Lower lobe of right lung (tissue), 2 donors: ENCODE data around the gene EXD3. TPM values are rescaled to one million over a fixed set of nuclear protein-coding genes. Genes with fewer than 3 reads are reported as not detected.

ENCODE experiments used
- ATAC-seq, 2 donors: fragments of 200-7000 bp; cut with Tn5 transposase; one replicate each; pipeline ENCODE4 v1.9.1; 2020 to 2022; ENCODE audit warnings: mild to moderate bottlenecking in 2 of 2, moderate library complexity in 2 of 2
- DNase-seq: peaks from one replicate; pipeline ENCODE4 v3.0.0-alpha.2; 2020
- H3K27ac ChIP-seq: fragments of 200-600 bp; one replicate; pipeline ENCODE4 v1.8.0; 2022
- H3K27me3 ChIP-seq: fragments of 200-600 bp; one replicate; pipeline ENCODE4 v1.8.0; 2022; ENCODE audit warnings: low read depth
- H3K36me3 ChIP-seq: fragments of 200-600 bp; one replicate; pipeline ENCODE4 v1.8.0; 2022; ENCODE audit warnings: mild to moderate bottlenecking
- H3K4me1 ChIP-seq: fragments of 200-600 bp; one replicate; pipeline ENCODE4 v1.8.0; 2022
- H3K4me3 ChIP-seq: fragments of 200-600 bp; one replicate; pipeline ENCODE4 v1.8.0; 2022; ENCODE audit warnings: mild to moderate bottlenecking
- H3K9me3 ChIP-seq: fragments of 200-600 bp; one replicate; pipeline ENCODE4 v1.8.0; 2022
- CTCF ChIP-seq: fragments of 200-600 bp; IDR thresholded peaks from one replicate; pipeline ENCODE4 v1.8.0; 2022; ENCODE audit warnings: antibody characterized with exemption, mild to moderate bottlenecking
- intact Hi-C: fragments of 100-400 bp; cut with DNase I; formaldehyde crosslinking; loops from one replicate; pipeline ENCODE4 v1.11.0; 2022
- total RNA-seq: library from RNA; stranded (reverse); fragmentation: NEBNext Ultra II Directional; extraction: Animal tissue kit (Norgen Biotek cat#: 25700); gene quantifications from one replicate; pipeline ENCODE4 v1.2.1, GENCODE V29; 2021
- donor health status: DM: no; HTN: yes; CAD: no; lungs with severe emphysema.

Gene EXD3
- total RNA-seq, 1 donor from 2014 or later = 25.2 TPM

- H3K9me3 ChIP-seq = no peaks in the 10 kb centered on the region
- DNase-seq (no peak), ATAC-seq (no peak)
- no peaks in the 10 kb centered on the region for H3K27me3 ChIP-seq
- no peak overlapping the region for H3K4me3 ChIP-seq
- TF ChIP-seq CTCF = no peak
- H3K36me3 ChIP-seq = peaks cover 19% of the 10 kb centered on the region
- intact Hi-C loops = no loop called here
- no peaks in the 10 kb centered on the region for H3K4me1 ChIP-seq
- no peak overlapping the region for H3K27ac ChIP-seq
Measured at GRCh38 chr9:137369061-137369787, 53.7 kb downstream of the EXD3 start.

- no peak for DNase-seq
- peaks cover 17% of the 10 kb centered on the region for H3K36me3 ChIP-seq
- intact Hi-C loops = no loop called here
- no peak for ATAC-seq
- H3K4me3 ChIP-seq = no peak overlapping the region
- no peaks in the 10 kb centered on the region for H3K27me3 ChIP-seq
- TF ChIP-seq CTCF = no peak
- no peak overlapping the region for H3K27ac ChIP-seq
- no peaks in the 10 kb centered on the region for H3K9me3 ChIP-seq
- H3K4me1 ChIP-seq = no peaks in the 10 kb centered on the region
Measured at GRCh38 chr9:137368431-137369035, 54.4 kb downstream of the EXD3 start.

GRCh38 chr9:137367506-137368430 lies 55.2 kb downstream of the EXD3 start:
- ATAC-seq (no peak), DNase-seq (no peak)
- H3K9me3 ChIP-seq = no peaks in the 10 kb centered on the region
- H3K4me1 ChIP-seq = no peaks in the 10 kb centered on the region
- H3K36me3 ChIP-seq = peaks cover 11% of the 10 kb centered on the region
- no peak for TF ChIP-seq CTCF
- H3K27me3 ChIP-seq = no peaks in the 10 kb centered on the region
- no peak overlapping the region for H3K4me3 ChIP-seq
- intact Hi-C loops = no loop called here
- no peak overlapping the region for H3K27ac ChIP-seq

- no peak overlapping the region for H3K4me3 ChIP-seq
- H3K36me3 ChIP-seq = peaks cover 11% of the 10 kb centered on the region
- H3K27me3 ChIP-seq = no peaks in the 10 kb centered on the region
- no peaks in the 10 kb centered on the region for H3K9me3 ChIP-seq
- DNase-seq (no peak), ATAC-seq (no peak)
- H3K27ac ChIP-seq = no peak overlapping the region
- TF ChIP-seq CTCF = no peak
- intact Hi-C loops = no loop called here
- no peaks in the 10 kb centered on the region for H3K4me1 ChIP-seq
Measured at GRCh38 chr9:137366891-137367381, 56.0 kb downstream of the EXD3 start.

- no peak for DNase-seq
- intact Hi-C loops = no loop called here
- H3K9me3 ChIP-seq = no peaks in the 10 kb centered on the region
Measured at GRCh38 chr9:137366445-137366810, 56.5 kb downstream of the EXD3 start.

More at GRCh38 chr9:137366445-137366810, 56.5 kb downstream of the EXD3 start:
- Histone ChIP-seq H3K36me3 (peaks cover 11% of the 10 kb centered on the region), H3K4me1 (no peaks in the 10 kb centered on the region), H3K27me3 (no peaks in the 10 kb centered on the region), H3K27ac (no peak overlapping the region), H3K4me3 (no peak overlapping the region)
- no peak for TF ChIP-seq CTCF
- no peak for ATAC-seq
